ENCODE measurements around the gene CIB4. TPM values are rescaled to one million over a fixed set of nuclear protein-coding genes. Genes with fewer than 3 reads are reported as not detected.

Gene CIB4
- total and polyA plus RNA-seq, 12 donors: not detected

GRCh38 chr2:26532301-26533250, 108.6 kb downstream of the CIB4 start:
- no peak overlapping the region for H3K27ac ChIP-seq
- H3K36me3 ChIP-seq: no peaks in the 10 kb centered on the region
- 80 to 86% methylated on average over 12 of the region's 12 CpGs for WGBS, 2 donors
- DNase-seq: no peak
- H3K9me3 ChIP-seq: no peaks in the 10 kb centered on the region
- ATAC-seq: no peak
- H3K4me1 ChIP-seq: peaks cover 0 to 11% (median 0%) of the 10 kb centered on the region in 9 donors
- peaks cover 0 to 17% (median 11%) of the 10 kb centered on the region in 7 donors for H3K27me3 ChIP-seq
- intact Hi-C loops (cut with DNase I): no loop called here
- no peak for TF ChIP-seq CTCF (IDR thresholded peaks at IDR 0.05)
- no peak overlapping the region for H3K4me3 ChIP-seq

Other genes starting within 250 kb of the CIB4 start
- under 1 TPM in 3 of 10 donors, not detected in 7; 0.17 to 0.37 (median 0.23) TPM for gene DRC1, start 239.4 kb downstream of the CIB4 start, total RNA-seq
- under 1 TPM in 1 of 2 donors, not detected in 1; 0.06 TPM for gene DRC1, start 239.4 kb downstream of the CIB4 start, polyA plus RNA-seq
- gene OTOF, start 163.2 kb downstream of the CIB4 start, total RNA-seq: under 1 TPM in 3 of 10 donors, not detected in 7; 0.05 to 0.25 (median 0.10) TPM
- gene OTOF, start 163.2 kb downstream of the CIB4 start, polyA plus RNA-seq: under 1 TPM in 1 of 2 donors, not detected in 1; 0.03 TPM
- gene KCNK3, start 51.4 kb upstream of the CIB4 start, total RNA-seq: 1 to 10 TPM in 4 of 10 donors, under 1 TPM in 6; 0.19 to 6.8 (median 0.69) TPM
- 1 to 10 TPM; 1.2 to 3.3 TPM for gene KCNK3, start 51.4 kb upstream of the CIB4 start, polyA plus RNA-seq
- 10 to 100 TPM; 17.1 to 36.2 (median 23.0) TPM for gene SLC35F6, start 122.9 kb upstream of the CIB4 start, total RNA-seq
- gene SLC35F6, start 122.9 kb upstream of the CIB4 start, polyA plus RNA-seq: 10 to 100 TPM; 13.2 to 17.2 TPM
- gene CENPA, start 144.7 kb upstream of the CIB4 start, total RNA-seq: 10 to 100 TPM in 3 of 10 donors, 1 to 10 TPM in 4, under 1 TPM in 1, not detected in 2; 0.30 to 33.1 (median 6.1) TPM
- 1 to 10 TPM in 1 of 2 donors, under 1 TPM in 1; 0.25 to 1.5 TPM for gene CENPA, start 144.7 kb upstream of the CIB4 start, polyA plus RNA-seq
- under 1 TPM in 1 of 10 donors, not detected in 9; 0.12 TPM for gene DPYSL5, start 206.8 kb upstream of the CIB4 start, total RNA-seq
- gene DPYSL5, start 206.8 kb upstream of the CIB4 start, polyA plus RNA-seq: under 1 TPM in 1 of 2 donors, not detected in 1; 0.01 TPM

Data from heart right ventricle (tissue), 16 donors.